Upper lobe of left lung (tissue), 4 donors: ENCODE results near the gene PRRT4.

Experiments used
- CTCF ChIP-seq, 6 experiments: fragments of 450-650 bp in 4 of 6; fragments of 200-600 bp in 2 of 6; sonication (generic) in 2 of 6; IDR thresholded peaks; one replicate each; pipeline ENCODE4 v1.5.1; 2016 to 2019; ENCODE audit warnings: antibody characterized with exemption in 6 of 6
- EP300 ChIP-seq, 4 donors: sonication (generic); formaldehyde crosslinking; IDR thresholded peaks; one replicate each; pipeline ENCODE4 v1.5.1; 2017; ENCODE audit warnings: antibody characterized with exemption in 4 of 4, control low read depth in 2 of 4
- POLR2A ChIP-seq, 4 donors: fragments of 450-650 bp; IDR thresholded peaks; one replicate each; pipeline ENCODE4 v1.5.1; 2016 to 2017; ENCODE audit warnings: antibody characterized with exemption in 4 of 4, mild to moderate bottlenecking in 2 of 4

DNA sequence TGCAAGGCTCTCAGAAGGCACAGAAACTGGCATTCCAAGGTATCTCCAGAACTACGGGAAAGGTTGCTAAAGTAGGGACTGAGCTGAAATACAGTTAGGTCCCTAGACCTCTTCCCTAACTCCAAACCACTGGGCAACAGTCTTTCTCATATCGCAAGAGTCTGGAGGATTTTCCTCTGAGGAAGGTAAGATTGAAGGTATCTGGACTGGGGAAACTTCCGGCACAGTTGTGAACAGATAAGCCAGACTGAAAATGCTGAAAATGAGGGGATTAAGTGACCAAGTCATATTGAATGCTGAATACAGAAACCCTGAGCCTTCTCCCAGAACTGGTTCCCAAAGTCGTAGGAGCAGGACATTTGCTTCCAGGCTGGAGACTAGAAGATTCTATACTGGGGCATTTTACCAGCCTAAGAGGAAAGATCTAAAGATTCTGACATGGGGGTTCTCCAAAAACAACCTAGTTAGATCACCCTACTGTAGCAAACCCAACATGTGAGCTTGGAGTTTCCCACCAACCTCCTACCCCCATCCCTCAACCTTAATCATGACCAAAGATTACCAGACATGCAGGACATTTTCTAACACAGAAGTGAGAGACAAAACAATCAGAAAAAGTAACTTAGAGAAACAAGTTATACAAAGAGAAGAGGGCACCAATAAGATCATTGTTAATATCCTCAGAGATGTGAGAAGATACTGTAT is 2.8 kb upstream of the PRRT4 start:
- no peak for TF ChIP-seq CTCF (IDR thresholded peaks at IDR 0.05)
- TF ChIP-seq EP300 (IDR thresholded peaks at IDR 0.05): no peak
- no peak for TF ChIP-seq POLR2A (IDR thresholded peaks at IDR 0.05)
